ENCODE measurements around the gene PLEKHH1. TPM values are rescaled to one million over a fixed set of nuclear protein-coding genes. Genes with fewer than 3 reads are reported as not detected.

The PLEKHH1 gene
- total and polyA plus RNA-seq, 7 donors, result 1.1 to 4.5 (median 2.5) TPM

- 56 to 64% (median 60%) methylated on average over 7 of the region's 7 CpGs for WGBS, 3 donors
- peaks cover 5% of the 10 kb centered on the region for H3K4me1 ChIP-seq
- no peaks in the 10 kb centered on the region for H3K27me3 ChIP-seq (ENCODE audit: insufficient read depth in 3 of 3, low read length in 2 of 3)
- TF ChIP-seq, protein P1, sequence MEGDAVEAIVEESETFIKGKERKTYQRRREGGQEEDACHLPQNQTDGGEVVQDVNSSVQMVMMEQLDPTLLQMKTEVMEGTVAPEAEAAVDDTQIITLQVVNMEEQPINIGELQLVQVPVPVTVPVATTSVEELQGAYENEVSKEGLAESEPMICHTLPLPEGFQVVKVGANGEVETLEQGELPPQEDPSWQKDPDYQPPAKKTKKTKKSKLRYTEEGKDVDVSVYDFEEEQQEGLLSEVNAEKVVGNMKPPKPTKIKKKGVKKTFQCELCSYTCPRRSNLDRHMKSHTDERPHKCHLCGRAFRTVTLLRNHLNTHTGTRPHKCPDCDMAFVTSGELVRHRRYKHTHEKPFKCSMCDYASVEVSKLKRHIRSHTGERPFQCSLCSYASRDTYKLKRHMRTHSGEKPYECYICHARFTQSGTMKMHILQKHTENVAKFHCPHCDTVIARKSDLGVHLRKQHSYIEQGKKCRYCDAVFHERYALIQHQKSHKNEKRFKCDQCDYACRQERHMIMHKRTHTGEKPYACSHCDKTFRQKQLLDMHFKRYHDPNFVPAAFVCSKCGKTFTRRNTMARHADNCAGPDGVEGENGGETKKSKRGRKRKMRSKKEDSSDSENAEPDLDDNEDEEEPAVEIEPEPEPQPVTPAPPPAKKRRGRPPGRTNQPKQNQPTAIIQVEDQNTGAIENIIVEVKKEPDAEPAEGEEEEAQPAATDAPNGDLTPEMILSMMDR (IDR thresholded peaks at IDR 0.05), result no peak
- no peak overlapping the region for H3K27ac ChIP-seq
- no peaks in the 10 kb centered on the region for H3K36me3 ChIP-seq (ENCODE audit: insufficient read depth in 1 of 2, low read depth in 1 of 2)
- no peak for ATAC-seq
- no peak overlapping the region for H3K4me3 ChIP-seq
- no peaks in the 10 kb centered on the region for H3K9me3 ChIP-seq
- no peak for DNase-seq
- intact Hi-C loops (cut with DNase I), result no loop called here
Measured at GRCh38 chr14:67602076-67602475, 69.0 kb downstream of the PLEKHH1 start.

- whole genome bisulfite sequencing, 3 donors, result 71 to 72% (median 71%) methylated on average over 5 of the region's 5 CpGs
- intact Hi-C loops (cut with DNase I), result no loop called here
- DNase-seq (no peak), ATAC-seq (no peak)
- Histone ChIP-seq H3K4me1 (peaks cover 5% of the 10 kb centered on the region), H3K4me3 (no peak overlapping the region), H3K27ac (no peak overlapping the region), H3K9me3 (no peaks in the 10 kb centered on the region), H3K36me3 (ENCODE audit: insufficient read depth in 1 of 2, low read depth in 1 of 2) (no peaks in the 10 kb centered on the region), H3K27me3 (ENCODE audit: insufficient read depth in 3 of 3, low read length in 2 of 3) (no peaks in the 10 kb centered on the region)
- TF ChIP-seq, protein P1 (IDR thresholded peaks at IDR 0.05), result no peak
Measured at GRCh38 chr14:67602995-67603545, 70.0 kb downstream of the PLEKHH1 start.

DNA sequence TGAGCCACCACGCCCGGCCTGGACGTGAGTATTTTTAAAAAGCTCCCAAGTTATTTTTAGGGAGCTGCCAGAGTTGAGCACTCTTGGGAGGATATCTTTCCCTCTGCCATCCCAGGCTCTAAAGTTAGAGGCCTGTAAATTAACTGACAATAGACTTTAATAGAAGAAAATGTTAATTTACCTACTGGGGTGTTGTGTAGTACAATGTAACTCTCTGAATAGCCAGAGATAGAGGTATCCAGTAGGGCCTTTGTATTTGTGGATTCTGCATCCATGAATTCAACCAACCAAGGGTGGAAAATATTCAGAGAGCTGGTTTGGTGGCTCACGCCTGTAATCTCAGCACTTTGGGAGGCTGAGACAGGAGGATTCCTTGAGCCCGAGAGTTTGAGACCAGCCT lies 74.6 kb downstream of the PLEKHH1 start:
- Histone ChIP-seq H3K9me3 (no peaks in the 10 kb centered on the region), H3K4me1 (no peaks in the 10 kb centered on the region), H3K27ac (no peak overlapping the region), H3K4me3 (no peak overlapping the region), H3K27me3 (ENCODE audit: insufficient read depth in 3 of 3, low read length in 2 of 3) (peaks cover 0 to 3% (median 0%) of the 10 kb centered on the region in 3 donors), H3K36me3 (ENCODE audit: insufficient read depth in 1 of 2, low read depth in 1 of 2) (no peaks in the 10 kb centered on the region)
- intact Hi-C loops (cut with DNase I), result no loop called here
- ATAC-seq (no peak), DNase-seq (no peak)
- TF ChIP-seq, protein P1 (IDR thresholded peaks at IDR 0.05), result no peak
- 78 to 88% (median 80%) methylated on average over 5 of the region's 5 CpGs for WGBS, 3 donors

GRCh38 chr14:67609642-67610310 lies 76.7 kb downstream of the PLEKHH1 start:
- no peak for ATAC-seq
- H3K9me3 ChIP-seq, result no peaks in the 10 kb centered on the region
- 63 to 78% (median 73%) methylated on average over 9 to 10 of the region's 10 CpGs for WGBS, 3 donors
- DNase-seq, result no peak
- H3K36me3 ChIP-seq (ENCODE audit: insufficient read depth in 1 of 2, low read depth in 1 of 2), result no peaks in the 10 kb centered on the region
- intact Hi-C loops (cut with DNase I), result no loop called here
- no peak overlapping the region for H3K27ac ChIP-seq
- peaks cover 0 to 3% (median 0%) of the 10 kb centered on the region in 3 donors for H3K27me3 ChIP-seq (ENCODE audit: insufficient read depth in 3 of 3, low read length in 2 of 3)
- H3K4me1 ChIP-seq, result no peaks in the 10 kb centered on the region
- TF ChIP-seq, protein P1 (IDR thresholded peaks at IDR 0.05), result no peak
- H3K4me3 ChIP-seq, result no peak overlapping the region
